HCT116 (cell line): Measurements from ENCODE around the gene SLC17A4.

Experiments used
- CTCF ChIP-seq, 3 experiments: fragments of 200-600 bp in 1 of 3; sonication (generic) in 1 of 3; IDR thresholded peaks in 2 of 3; conservative IDR thresholded peaks in 1 of 3; 2 replicates each; pipeline ENCODE4 v1.5.1; 2012 to 2017; ENCODE audit warnings: low read depth in 2 of 3, low read length in 2 of 3, antibody characterized with exemption in 1 of 3, borderline replicate concordance in 1 of 3, control low read depth in 1 of 3, mild to moderate bottlenecking in 1 of 3, mixed read lengths in 1 of 3, mixed run types in 1 of 3, moderate library complexity in 1 of 3; ENCODE audit not compliant: insufficient read depth in 1 of 3
- EZH2 ChIP-seq: fragments of 200-600 bp; sonication (generic); IDR thresholded peaks from 2 replicates; pipeline ENCODE4 v1.6.1; 2017; ENCODE audit warnings: antibody characterized with exemption, mixed run types
- POLR2A ChIP-seq: IDR thresholded peaks from 2 replicates; pipeline ENCODE4 v1.7.0; 2011; ENCODE audit warnings: borderline replicate concordance; ENCODE audit not compliant: insufficient read depth, insufficient read length; ENCODE audit errors: extremely low read depth

- no peak for TF ChIP-seq POLR2A
- no peak for TF ChIP-seq CTCF (IDR thresholded peaks at IDR 0.05 in 2 of 3, conservative IDR thresholded peaks at IDR 0.05 in 1 of 3; ENCODE audit: borderline replicate concordance in 1 of 3, insufficient read depth in 1 of 3, low read depth in 2 of 3, low read length in 2 of 3)
- no peak for TF ChIP-seq EZH2
Measured at GRCh38 chr6:25829375-25829774, 74.8 kb downstream of the SLC17A4 start.
